ENCODE measurements around the gene SERPINB3. TPM values are rescaled to one million over a fixed set of nuclear protein-coding genes. Genes with fewer than 3 reads are reported as not detected.

The SERPINB3 gene
- total and polyA plus RNA-seq, 2 donors (not counting 1 experiment from before 2014, with no cell fraction given): not detected

DNA sequence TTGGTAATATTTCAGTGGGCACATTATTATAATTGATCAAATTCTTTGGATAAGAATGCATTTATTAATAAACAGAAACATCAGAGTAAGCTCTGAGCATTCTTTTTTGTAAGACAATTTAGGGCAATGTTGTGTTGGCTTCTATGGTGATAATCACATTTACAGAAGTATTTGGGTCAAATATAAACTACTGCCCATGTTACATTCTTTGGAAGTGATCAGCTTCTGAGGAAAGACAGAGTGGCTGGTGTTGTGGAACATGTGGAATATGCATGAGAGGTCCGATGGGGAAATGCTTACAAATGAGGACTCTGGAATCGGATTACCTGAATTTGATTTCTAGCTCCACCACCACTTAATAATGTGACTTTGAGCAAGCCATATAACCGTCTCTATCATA lies 55.2 kb downstream of the SERPINB3 start:
- H3K9me3 Mint-ChIP-seq (ENCODE audit: insufficient read depth): no peaks in the 10 kb centered on the region
- Histone ChIP-seq H3K27ac (ENCODE audit: low read length in 2 of 2) (no peak overlapping the region), H3K9me3 (ENCODE audit: control extremely low read depth in 1 of 3, control insufficient read depth in 2 of 3, insufficient read depth in 1 of 3, low read length in 2 of 3) (no peaks in the 10 kb centered on the region), H3K4me3 (ENCODE audit: control extremely low read depth in 1 of 5, extremely low read depth in 1 of 5, insufficient read depth in 1 of 5, low read depth in 2 of 5, low read length in 4 of 5) (no peak overlapping the region), H3K27me3 (replicated peaks in 1 of 4; ENCODE audit: control extremely low read depth in 1 of 4, control insufficient read depth in 3 of 4, insufficient read depth in 4 of 4, low read length in 3 of 4) (peaks cover 0 to 8% (median 2%) of the 10 kb centered on the region in 4 experiments), H3K36me3 (replicated peaks in 1 of 2; ENCODE audit: control extremely low read depth in 1 of 2, control insufficient read depth in 1 of 2, extremely low read depth in 1 of 2, insufficient read depth in 2 of 2, low read length in 1 of 2) (no peaks in the 10 kb centered on the region), H2AFZ (ENCODE audit: insufficient read depth, low read depth, low read length, poor library complexity, severe bottlenecking) (no peak overlapping the region), H3K4me1 (ENCODE audit: control insufficient read depth in 2 of 2, insufficient read depth in 2 of 2, low read length in 2 of 2) (no peaks in the 10 kb centered on the region), H4K20me1 (ENCODE audit: control insufficient read depth, insufficient read depth, low read length, poor library complexity, severe bottlenecking) (no peaks in the 10 kb centered on the region), H3K79me2 (ENCODE audit: control insufficient read depth, insufficient read depth, low read length) (no peaks in the 10 kb centered on the region), H3K9ac (ENCODE audit: low read length) (no peak overlapping the region), H3K4me2 (replicated peaks; ENCODE audit: low read depth, low read length, poor library complexity, severe bottlenecking) (no peak overlapping the region)
- no CpG with 5 or more reads among the region's 3 CpGs for WGBS (ENCODE audit: insufficient coverage)
- H3K4me1 Mint-ChIP-seq: no peaks in the 10 kb centered on the region
- POLR2A ChIA-PET: no interaction called here
- intact Hi-C loops (cut with micrococcal nuclease): no loop called here
- ATAC-seq (ENCODE audit: low read depth) (no peak), DNase-seq (no peak)
- no peak overlapping the region for H3K4me3 Mint-ChIP-seq
- TF ChIP-seq, protein P1, sequence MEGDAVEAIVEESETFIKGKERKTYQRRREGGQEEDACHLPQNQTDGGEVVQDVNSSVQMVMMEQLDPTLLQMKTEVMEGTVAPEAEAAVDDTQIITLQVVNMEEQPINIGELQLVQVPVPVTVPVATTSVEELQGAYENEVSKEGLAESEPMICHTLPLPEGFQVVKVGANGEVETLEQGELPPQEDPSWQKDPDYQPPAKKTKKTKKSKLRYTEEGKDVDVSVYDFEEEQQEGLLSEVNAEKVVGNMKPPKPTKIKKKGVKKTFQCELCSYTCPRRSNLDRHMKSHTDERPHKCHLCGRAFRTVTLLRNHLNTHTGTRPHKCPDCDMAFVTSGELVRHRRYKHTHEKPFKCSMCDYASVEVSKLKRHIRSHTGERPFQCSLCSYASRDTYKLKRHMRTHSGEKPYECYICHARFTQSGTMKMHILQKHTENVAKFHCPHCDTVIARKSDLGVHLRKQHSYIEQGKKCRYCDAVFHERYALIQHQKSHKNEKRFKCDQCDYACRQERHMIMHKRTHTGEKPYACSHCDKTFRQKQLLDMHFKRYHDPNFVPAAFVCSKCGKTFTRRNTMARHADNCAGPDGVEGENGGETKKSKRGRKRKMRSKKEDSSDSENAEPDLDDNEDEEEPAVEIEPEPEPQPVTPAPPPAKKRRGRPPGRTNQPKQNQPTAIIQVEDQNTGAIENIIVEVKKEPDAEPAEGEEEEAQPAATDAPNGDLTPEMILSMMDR (IDR thresholded peaks at IDR 0.05): no peak
- no peak for TF ChIP-seq EZH2 (IDR thresholded peaks at IDR 0.05; ENCODE audit: borderline replicate concordance, insufficient read depth, low read depth, low read length, poor library complexity, severe bottlenecking)
- CTCF ChIA-PET: no interaction called here
- peaks cover 4% of the 10 kb centered on the region for H3K27me3 Mint-ChIP-seq
- H3K27ac Mint-ChIP-seq: no peak overlapping the region

Other genes with a start within 250 kb of the SERPINB3 start
- 91.5 and 93.9 TPM in 2 replicates for gene VPS4B, start 239.4 kb downstream of the SERPINB3 start, total RNA-seq
- 14.5 and 26.4 TPM in 2 replicates for gene VPS4B, start 239.4 kb downstream of the SERPINB3 start, polyA plus RNA-seq
- gene SERPINB5, start 184.9 kb downstream of the SERPINB3 start, total RNA-seq: not detected in 2 replicates
- gene SERPINB5, start 184.9 kb downstream of the SERPINB3 start, polyA plus RNA-seq: not detected in 2 replicates
- gene SERPINB12, start 119.5 kb downstream of the SERPINB3 start, total RNA-seq: not detected in 2 replicates
- gene SERPINB12, start 119.5 kb downstream of the SERPINB3 start, polyA plus RNA-seq: not detected in 2 replicates
- not detected in 2 replicates for gene SERPINB13, start 74.5 kb downstream of the SERPINB3 start, total RNA-seq
- gene SERPINB13, start 74.5 kb downstream of the SERPINB3 start, polyA plus RNA-seq: not detected in 2 replicates
- gene SERPINB4, start 17.6 kb downstream of the SERPINB3 start, total RNA-seq: not detected in 2 replicates
- not detected in 2 replicates for gene SERPINB4, start 17.6 kb downstream of the SERPINB3 start, polyA plus RNA-seq
- gene SERPINB11, start 41.1 kb upstream of the SERPINB3 start, total RNA-seq: not detected in 2 replicates
- gene SERPINB11, start 41.1 kb upstream of the SERPINB3 start, polyA plus RNA-seq: not detected in 2 replicates
- gene SERPINB7, start 113.5 kb upstream of the SERPINB3 start, total RNA-seq: not detected in 2 replicates
- not detected in 2 replicates for gene SERPINB7, start 113.5 kb upstream of the SERPINB3 start, polyA plus RNA-seq
- 1.4 and 1.7 TPM in 2 replicates for gene SERPINB2, start 225.8 kb upstream of the SERPINB3 start, total RNA-seq
- gene SERPINB2, start 225.8 kb upstream of the SERPINB3 start, polyA plus RNA-seq: 0.25 and 1.1 TPM in 2 replicates
- not detected in 2 replicates for gene SERPINB10, start 246.1 kb upstream of the SERPINB3 start, total RNA-seq
- not detected in 2 replicates for gene SERPINB10, start 246.1 kb upstream of the SERPINB3 start, polyA plus RNA-seq

All from B cell (primary cell).